ENCODE measurements around the gene HNRNPAB. TPM values are rescaled to one million over a fixed set of nuclear protein-coding genes. Genes with fewer than 3 reads are reported as not detected.

HNRNPAB gene
- total RNA-seq, 2 donors from 2014 or later, result 66.3 to 124 TPM

DNA sequence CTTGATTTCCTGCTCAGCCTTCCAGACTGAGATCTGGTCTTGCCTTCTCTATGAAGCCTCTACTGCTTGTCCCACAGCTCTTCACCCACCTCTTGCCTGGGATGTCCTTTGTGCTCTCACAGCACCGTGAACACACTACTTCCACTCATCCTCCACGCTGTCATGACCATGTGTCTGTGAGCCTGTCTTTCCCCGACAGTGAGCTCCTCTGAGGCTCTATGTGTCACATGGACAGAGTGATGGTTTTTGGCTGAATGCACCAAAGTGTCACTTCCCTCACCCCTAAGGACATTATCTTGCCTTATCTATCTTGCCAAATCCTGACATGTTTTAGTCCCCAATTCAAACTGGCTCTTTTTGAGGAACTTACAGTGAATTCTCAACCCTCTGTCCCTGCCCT lies 16.9 kb downstream of the HNRNPAB start:
- H3K4me1 ChIP-seq (ENCODE audit: control insufficient read depth in 1 of 2, low read depth in 2 of 2), result no peaks in the 10 kb centered on the region
- ATAC-seq (ENCODE audit: insufficient number of reproducible peaks, low FRiP score, low read depth) (no peak), DNase-seq (ENCODE audit: low spot score) (no peak)
- H3K27ac ChIP-seq, result no peak overlapping the region
- no peaks in the 10 kb centered on the region for H3K27me3 ChIP-seq (replicated peaks; ENCODE audit: insufficient read depth)
- peaks cover 12% of the 10 kb centered on the region for H3K36me3 ChIP-seq
- H3K4me3 ChIP-seq, result no peak overlapping the region
- TF ChIP-seq, protein P1, sequence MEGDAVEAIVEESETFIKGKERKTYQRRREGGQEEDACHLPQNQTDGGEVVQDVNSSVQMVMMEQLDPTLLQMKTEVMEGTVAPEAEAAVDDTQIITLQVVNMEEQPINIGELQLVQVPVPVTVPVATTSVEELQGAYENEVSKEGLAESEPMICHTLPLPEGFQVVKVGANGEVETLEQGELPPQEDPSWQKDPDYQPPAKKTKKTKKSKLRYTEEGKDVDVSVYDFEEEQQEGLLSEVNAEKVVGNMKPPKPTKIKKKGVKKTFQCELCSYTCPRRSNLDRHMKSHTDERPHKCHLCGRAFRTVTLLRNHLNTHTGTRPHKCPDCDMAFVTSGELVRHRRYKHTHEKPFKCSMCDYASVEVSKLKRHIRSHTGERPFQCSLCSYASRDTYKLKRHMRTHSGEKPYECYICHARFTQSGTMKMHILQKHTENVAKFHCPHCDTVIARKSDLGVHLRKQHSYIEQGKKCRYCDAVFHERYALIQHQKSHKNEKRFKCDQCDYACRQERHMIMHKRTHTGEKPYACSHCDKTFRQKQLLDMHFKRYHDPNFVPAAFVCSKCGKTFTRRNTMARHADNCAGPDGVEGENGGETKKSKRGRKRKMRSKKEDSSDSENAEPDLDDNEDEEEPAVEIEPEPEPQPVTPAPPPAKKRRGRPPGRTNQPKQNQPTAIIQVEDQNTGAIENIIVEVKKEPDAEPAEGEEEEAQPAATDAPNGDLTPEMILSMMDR (IDR thresholded peaks at IDR 0.05), result no peak
- no peaks in the 10 kb centered on the region for H3K9me3 ChIP-seq

DNA sequence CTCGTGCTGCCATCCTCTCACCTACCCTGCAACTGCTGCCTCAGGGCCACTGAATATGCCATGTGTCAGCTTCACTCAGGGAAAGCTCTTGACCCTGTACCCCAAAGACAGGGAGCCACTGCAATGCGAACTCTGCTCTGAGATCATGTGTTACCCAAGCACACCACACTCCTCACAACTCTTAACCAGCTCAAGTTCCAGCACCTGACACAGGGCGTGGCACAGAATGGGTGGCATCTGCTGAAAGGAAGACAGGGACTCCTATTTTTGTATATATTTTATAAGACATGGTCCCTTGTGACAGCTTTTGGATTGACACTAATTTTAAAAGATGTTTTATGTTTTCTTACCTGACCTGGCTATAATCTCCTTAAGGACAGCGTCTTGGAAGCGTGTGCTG lies 17.5 kb downstream of the HNRNPAB start:
- Histone ChIP-seq H3K36me3 (peaks cover 15% of the 10 kb centered on the region), H3K9me3 (no peaks in the 10 kb centered on the region), H3K4me1 (ENCODE audit: control insufficient read depth in 1 of 2, low read depth in 2 of 2) (no peaks in the 10 kb centered on the region), H3K27me3 (replicated peaks; ENCODE audit: insufficient read depth) (no peaks in the 10 kb centered on the region), H3K27ac (no peak overlapping the region), H3K4me3 (no peak overlapping the region)
- TF ChIP-seq, protein P1 (IDR thresholded peaks at IDR 0.05), result no peak
- DNase-seq (ENCODE audit: low spot score), result no peak
- ATAC-seq (ENCODE audit: insufficient number of reproducible peaks, low FRiP score, low read depth), result no peak

GRCh38 chr5:178222292-178222691 lies 18.0 kb downstream of the HNRNPAB start:
- no peaks in the 10 kb centered on the region for H3K9me3 ChIP-seq

DNA sequence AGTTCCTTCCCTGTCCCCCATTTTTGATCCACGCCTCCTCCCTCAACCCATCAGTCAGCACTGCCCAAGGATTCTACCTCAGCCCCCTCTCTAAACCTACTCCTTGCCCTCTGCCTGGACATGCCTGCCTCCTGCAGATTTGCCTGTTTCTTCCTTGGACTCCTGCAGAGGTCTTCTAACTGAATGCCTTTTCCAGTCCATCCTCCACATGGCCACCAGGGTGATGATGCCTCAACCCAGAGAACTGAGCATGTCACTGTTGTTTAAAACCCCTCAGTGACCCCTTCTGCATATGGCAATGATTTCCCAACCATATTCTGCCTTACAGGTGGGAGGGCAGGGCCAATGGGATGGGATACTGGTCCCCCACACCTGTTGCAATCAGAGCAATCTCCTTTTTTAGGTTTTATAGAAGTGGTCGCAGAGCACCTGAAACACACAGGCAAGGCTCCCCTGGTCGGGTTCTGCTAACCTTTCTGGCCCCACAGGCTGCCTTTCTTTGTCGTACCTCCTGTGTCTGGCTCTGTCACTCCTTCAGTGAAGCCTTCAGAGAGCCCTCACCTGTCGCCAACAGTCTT lies 19.0 kb downstream of the HNRNPAB start:
- H3K36me3 ChIP-seq, result peaks cover 24% of the 10 kb centered on the region
- H3K27ac ChIP-seq, result no peak overlapping the region
- TF ChIP-seq, protein P1 (IDR thresholded peaks at IDR 0.05), result no peak
- no peaks in the 10 kb centered on the region for H3K4me1 ChIP-seq (ENCODE audit: control insufficient read depth in 1 of 2, low read depth in 2 of 2)
- no peaks in the 10 kb centered on the region for H3K27me3 ChIP-seq (replicated peaks; ENCODE audit: insufficient read depth)
- no peak overlapping the region for H3K4me3 ChIP-seq
- DNase-seq (ENCODE audit: low spot score) (no peak), ATAC-seq (ENCODE audit: insufficient number of reproducible peaks, low FRiP score, low read depth) (no peak)
- no peaks in the 10 kb centered on the region for H3K9me3 ChIP-seq

More at GRCh38 chr5:178222292-178222691, 18.0 kb downstream of the HNRNPAB start:
- no peaks in the 10 kb centered on the region for H3K4me1 ChIP-seq (ENCODE audit: control insufficient read depth in 1 of 2, low read depth in 2 of 2)
- no peaks in the 10 kb centered on the region for H3K27me3 ChIP-seq (replicated peaks; ENCODE audit: insufficient read depth)
- H3K36me3 ChIP-seq, result peaks cover 20% of the 10 kb centered on the region
- no peak overlapping the region for H3K4me3 ChIP-seq
- no peak overlapping the region for H3K27ac ChIP-seq
- TF ChIP-seq, protein P1 (IDR thresholded peaks at IDR 0.05), result no peak
- DNase-seq (ENCODE audit: low spot score) (no peak), ATAC-seq (ENCODE audit: insufficient number of reproducible peaks, low FRiP score, low read depth) (no peak)

DNA sequence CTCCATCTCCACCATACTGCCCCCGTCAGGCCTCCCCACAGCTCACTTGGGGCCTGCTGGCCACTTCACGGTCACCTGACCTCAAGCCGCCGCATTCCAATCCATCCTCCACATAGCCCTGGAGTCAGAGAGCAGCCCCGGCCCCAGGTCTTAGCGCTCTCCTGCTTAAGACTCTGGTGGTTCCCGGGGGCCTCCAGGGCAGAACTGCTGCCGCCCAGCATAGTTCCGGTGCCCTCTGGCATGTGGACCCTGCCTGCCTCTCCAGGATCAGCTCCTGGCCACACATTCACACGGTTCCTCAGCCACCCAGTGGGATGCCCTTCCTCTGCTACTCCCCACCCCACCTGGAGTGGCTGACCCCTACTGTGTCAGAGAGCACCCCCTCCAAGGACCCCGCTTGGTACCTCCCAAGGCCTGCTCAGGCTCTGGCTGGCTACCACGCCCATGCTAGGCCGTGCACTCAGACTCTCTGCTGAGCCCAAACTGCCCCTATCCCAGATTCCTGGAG lies 19.5 kb downstream of the HNRNPAB start:
- ATAC-seq (ENCODE audit: insufficient number of reproducible peaks, low FRiP score, low read depth), result no peak
- TF ChIP-seq, protein P1 (IDR thresholded peaks at IDR 0.05), result no peak
- Histone ChIP-seq H3K4me3 (no peak overlapping the region), H3K36me3 (peaks cover 24% of the 10 kb centered on the region), H3K4me1 (ENCODE audit: control insufficient read depth in 1 of 2, low read depth in 2 of 2) (no peaks in the 10 kb centered on the region), H3K27me3 (replicated peaks; ENCODE audit: insufficient read depth) (no peaks in the 10 kb centered on the region), H3K27ac (no peak overlapping the region), H3K9me3 (no peaks in the 10 kb centered on the region)
- DNase-seq (ENCODE audit: low spot score), result no peak
